ENCODE results near the gene ULK4. TPM values are rescaled to one million over a fixed set of nuclear protein-coding genes. Genes with fewer than 3 reads are reported as not detected.

The ULK4 gene
- total and polyA plus RNA-seq, 9 of the 15 experiments (the other 6 are each of a cell fraction or from before 2014, with no cell fraction given): 3.0 to 5.9 (median 3.5) TPM

- TF ChIP-seq, protein P1, sequence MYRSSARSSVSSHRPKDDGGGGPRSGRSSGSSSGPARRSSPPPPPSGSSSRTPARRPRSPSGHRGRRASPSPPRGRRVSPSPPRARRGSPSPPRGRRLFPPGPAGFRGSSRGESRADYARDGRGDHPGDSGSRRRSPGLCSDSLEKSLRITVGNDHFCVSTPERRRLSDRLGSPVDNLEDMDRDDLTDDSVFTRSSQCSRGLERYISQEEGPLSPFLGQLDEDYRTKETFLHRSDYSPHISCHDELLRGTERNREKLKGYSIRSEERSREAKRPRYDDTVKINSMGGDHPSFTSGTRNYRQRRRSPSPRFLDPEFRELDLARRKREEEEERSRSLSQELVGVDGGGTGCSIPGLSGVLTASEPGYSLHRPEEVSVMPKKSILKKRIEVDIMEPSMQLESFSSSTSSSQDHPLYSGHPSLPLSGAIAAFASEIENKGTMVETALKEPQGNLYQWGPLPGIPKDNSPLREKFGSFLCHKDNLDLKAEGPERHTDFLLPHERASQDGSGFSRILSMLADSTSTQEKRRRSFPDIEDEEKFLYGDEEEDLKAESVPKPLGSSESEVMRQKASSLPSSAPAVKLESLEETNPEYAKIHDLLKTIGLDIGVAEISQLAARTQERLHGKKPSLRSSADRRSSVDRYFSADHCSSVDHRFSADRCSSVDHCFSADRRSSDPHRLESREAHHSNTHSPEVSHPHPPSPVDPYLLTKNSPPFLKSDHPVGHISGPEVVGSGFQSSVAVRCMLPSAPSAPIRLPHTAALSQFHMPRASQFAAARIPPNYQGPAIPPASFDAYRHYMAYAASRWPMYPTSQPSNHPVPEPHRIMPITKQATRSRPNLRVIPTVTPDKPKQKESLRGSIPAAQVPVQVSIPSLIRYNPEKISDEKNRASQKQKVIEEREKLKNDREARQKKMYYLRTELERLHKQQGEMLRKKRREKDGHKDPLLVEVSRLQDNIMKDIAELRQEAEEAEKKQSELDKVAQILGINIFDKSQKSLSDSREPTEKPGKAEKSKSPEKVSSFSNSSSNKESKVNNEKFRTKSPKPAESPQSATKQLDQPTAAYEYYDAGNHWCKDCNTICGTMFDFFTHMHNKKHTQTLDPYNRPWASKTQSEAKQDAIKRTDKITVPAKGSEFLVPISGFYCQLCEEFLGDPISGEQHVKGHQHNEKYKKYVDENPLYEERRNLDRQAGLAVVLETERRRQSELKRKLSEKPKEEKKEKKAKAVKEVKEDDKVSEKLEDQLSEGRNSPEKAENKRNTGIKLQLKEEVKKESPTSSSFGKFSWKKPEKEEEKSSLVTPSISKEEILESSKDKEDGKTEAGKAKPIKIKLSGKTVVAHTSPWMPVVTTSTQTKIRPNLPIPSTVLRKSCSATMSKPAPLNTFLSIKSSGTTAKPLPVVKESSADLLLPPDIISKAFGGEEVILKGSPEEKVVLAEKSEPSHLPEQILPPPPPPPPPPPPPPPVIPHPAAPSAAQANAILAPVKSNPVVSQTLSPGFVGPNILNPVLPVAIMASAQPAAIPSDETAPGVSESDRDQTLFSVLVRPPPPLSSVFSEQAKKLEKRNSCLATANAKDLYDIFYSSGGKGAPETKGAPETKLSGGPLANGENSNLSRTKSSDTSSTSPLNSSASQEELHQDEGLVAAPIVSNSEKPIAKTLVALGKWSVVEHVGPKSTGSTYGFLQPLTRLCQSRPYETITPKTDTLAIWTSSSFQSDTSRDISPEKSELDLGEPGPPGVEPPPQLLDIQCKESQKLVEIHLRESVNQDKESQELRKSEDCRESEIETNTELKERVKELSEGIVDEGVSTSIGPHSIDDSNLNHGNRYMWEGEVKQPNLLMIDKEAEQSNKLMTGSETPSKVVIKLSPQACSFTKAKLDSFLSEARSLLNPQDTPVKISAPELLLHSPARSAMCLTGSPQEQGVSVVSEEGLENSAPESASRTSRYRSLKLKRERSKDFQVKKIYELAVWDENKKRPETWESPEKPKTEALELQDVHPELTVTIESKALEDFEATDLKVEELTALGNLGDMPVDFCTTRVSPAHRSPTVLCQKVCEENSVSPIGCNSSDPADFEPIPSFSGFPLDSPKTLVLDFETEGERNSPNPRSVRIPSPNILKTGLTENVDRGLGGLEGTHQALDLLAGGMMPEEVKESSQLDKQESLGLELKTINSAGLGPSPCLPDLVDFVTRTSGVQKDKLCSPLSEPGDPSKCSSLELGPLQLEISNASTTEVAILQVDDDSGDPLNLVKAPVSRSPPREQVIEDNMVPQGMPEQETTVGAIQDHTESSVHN (IDR thresholded peaks at IDR 0.05; ENCODE audit: borderline replicate concordance in 1 of 2, low read depth in 1 of 2): no peak
- TF ChIP-seq KLF1 (tag; IDR thresholded peaks at IDR 0.05): peak; percentile 90; the same call in 1 of the 2 replicates
- TF ChIP-seq PTRF (tag; IDR thresholded peaks at IDR 0.05): no peak
- TF ChIP-seq MTA2 (IDR thresholded peaks at IDR 0.05; ENCODE audit: low read depth): no peak
- TF ChIP-seq SRF (CRISPR knock-in tag; IDR thresholded peaks at IDR 0.05): peak in 1 of 2 experiments; percentile 78; a peak in 1 of 4 replicates
- TF ChIP-seq TCF7L2 (IDR thresholded peaks at IDR 0.05; ENCODE audit: low read depth, low read length): peak; percentile 100
- TF ChIP-seq CBX2 (IDR thresholded peaks at IDR 0.05; ENCODE audit: insufficient read depth, low read length, poor library complexity, severe bottlenecking): no peak
- TF ChIP-seq NFIX (CRISPR knock-in tag; IDR thresholded peaks at IDR 0.05; ENCODE audit: low read depth): no peak
- TF ChIP-seq SAFB2 (IDR thresholded peaks at IDR 0.05; ENCODE audit: borderline replicate concordance, low read depth, low read length, severe bottlenecking): no peak
- TF ChIP-seq, protein P2, sequence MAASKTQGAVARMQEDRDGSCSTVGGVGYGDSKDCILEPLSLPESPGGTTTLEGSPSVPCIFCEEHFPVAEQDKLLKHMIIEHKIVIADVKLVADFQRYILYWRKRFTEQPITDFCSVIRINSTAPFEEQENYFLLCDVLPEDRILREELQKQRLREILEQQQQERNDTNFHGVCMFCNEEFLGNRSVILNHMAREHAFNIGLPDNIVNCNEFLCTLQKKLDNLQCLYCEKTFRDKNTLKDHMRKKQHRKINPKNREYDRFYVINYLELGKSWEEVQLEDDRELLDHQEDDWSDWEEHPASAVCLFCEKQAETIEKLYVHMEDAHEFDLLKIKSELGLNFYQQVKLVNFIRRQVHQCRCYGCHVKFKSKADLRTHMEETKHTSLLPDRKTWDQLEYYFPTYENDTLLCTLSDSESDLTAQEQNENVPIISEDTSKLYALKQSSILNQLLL (CRISPR knock-in tag; IDR thresholded peaks at IDR 0.05; ENCODE audit: borderline replicate concordance): no peak
- TF ChIP-seq ZBTB17 (CRISPR knock-in tag; IDR thresholded peaks at IDR 0.05): 0 out of 2 replicates have a peak, but pooled peaks have one; percentile 9
- no peak for TF ChIP-seq NFIC (IDR thresholded peaks at IDR 0.05)
- no peak for TF ChIP-seq HBP1 (CRISPR knock-in tag; IDR thresholded peaks at IDR 0.05)
- TF ChIP-seq TEAD1 (CRISPR knock-in tag; IDR thresholded peaks at IDR 0.05): peak in 1 of 2 experiments; percentile 67; a peak in 2 of 4 replicates
- TF ChIP-seq OTX1 (CRISPR knock-in tag; IDR thresholded peaks at IDR 0.05): no peak
Measured at GRCh38 chr3:41961751-41962679, at the start of gene ULK4 (continued).

Measured in K562 (cell line).